Measurements from ENCODE around the gene PDZRN3. TPM values are rescaled to one million over a fixed set of nuclear protein-coding genes. Genes with fewer than 3 reads are reported as not detected.

The PDZRN3 gene
- total and polyA plus RNA-seq, 2 donors (not counting 3 experiments of a cell fraction or from before 2014, with no cell fraction given) = not detected

DNA sequence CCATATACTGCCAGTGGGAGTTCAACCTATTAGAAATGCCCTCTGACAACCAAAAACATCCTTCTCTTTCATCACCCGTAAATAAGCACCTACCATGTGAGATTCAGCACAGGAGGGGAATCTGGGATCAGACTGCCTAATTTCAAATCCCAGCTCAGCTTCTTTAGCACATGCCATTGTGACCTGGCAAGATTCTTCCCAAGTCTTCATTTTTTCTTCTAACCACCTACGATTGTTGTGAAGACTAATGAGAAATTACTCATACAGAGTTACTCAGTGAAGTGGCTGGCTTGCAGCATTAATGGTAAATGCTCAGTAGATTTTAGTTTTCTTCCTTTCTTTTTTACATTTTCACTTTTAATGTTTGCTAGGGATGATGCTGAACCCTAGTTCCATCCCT is 176.7 kb downstream of the PDZRN3 start:
- no peak overlapping the region for H3K9ac ChIP-seq (replicated peaks; ENCODE audit: extremely low read depth, insufficient read depth, low read length)
- H3K4me1 ChIP-seq (ENCODE audit: control insufficient read depth, extremely low read depth, insufficient read depth, low read length) = no peaks in the 10 kb centered on the region
- H3K4me3 ChIP-seq (replicated peaks in 1 of 3; ENCODE audit: insufficient read depth in 1 of 3, low read depth in 1 of 3, low read length in 3 of 3) = no peak overlapping the region
- ChIA-PET CTCF (no interaction called here), POLR2A (no interaction called here)
- no peak overlapping the region for H2AFZ ChIP-seq (ENCODE audit: low read depth, low read length)
- no peaks in the 10 kb centered on the region for H3K36me3 ChIP-seq (ENCODE audit: control insufficient read depth in 2 of 2, extremely low read depth in 1 of 2, insufficient read depth in 2 of 2, low read length in 2 of 2)
- no peaks in the 10 kb centered on the region for H4K20me1 ChIP-seq (replicated peaks; ENCODE audit: control insufficient read depth, extremely low read depth, insufficient read depth, low read length)
- H3K27ac ChIP-seq (ENCODE audit: insufficient read depth, low read depth, low read length) = no peak overlapping the region
- H3K27me3 ChIP-seq (ENCODE audit: control insufficient read depth in 2 of 2, insufficient read depth in 2 of 2, low read length in 2 of 2) = no peaks in the 10 kb centered on the region
- H3K79me2 ChIP-seq (ENCODE audit: control insufficient read depth, insufficient read depth, low read length) = no peaks in the 10 kb centered on the region
- H3K9me3 ChIP-seq (replicated peaks; ENCODE audit: control insufficient read depth, insufficient read depth, low read length) = no peaks in the 10 kb centered on the region
- no peak for DNase-seq (ENCODE audit: low read depth, low spot score)
- no peak for FAIRE-seq
- intact Hi-C loops (cut with micrococcal nuclease) (no loop called here), dilution Hi-C loops (cut with MboI; ENCODE audit: extremely low pct_ligation_motif_present, low sequenced_read_pairs) (no loop called here)
- TF ChIP-seq JUN (IDR thresholded peaks at IDR 0.05; ENCODE audit: borderline replicate concordance, insufficient read depth, insufficient read length, low read depth) (no peak), POLR2AphosphoS5 (IDR thresholded peaks at IDR 0.05; ENCODE audit: insufficient read depth, low read depth, low read length) (no peak), EZH2 (IDR thresholded peaks at IDR 0.05; ENCODE audit: borderline replicate concordance, low read depth, low read length, severe bottlenecking) (no peak), MYC (IDR thresholded peaks at IDR 0.05; ENCODE audit: low read depth, low read length) (no peak), POLR2A (IDR thresholded peaks at IDR 0.05; ENCODE audit: low read depth, low read length) (no peak), GATA2 (IDR thresholded peaks at IDR 0.05; ENCODE audit: insufficient read depth, insufficient read length, low read depth, low read length) (no peak), FOS (IDR thresholded peaks at IDR 0.05; ENCODE audit: borderline replicate concordance, insufficient read depth, low read length) (no peak)
- TF ChIP-seq, protein P1, sequence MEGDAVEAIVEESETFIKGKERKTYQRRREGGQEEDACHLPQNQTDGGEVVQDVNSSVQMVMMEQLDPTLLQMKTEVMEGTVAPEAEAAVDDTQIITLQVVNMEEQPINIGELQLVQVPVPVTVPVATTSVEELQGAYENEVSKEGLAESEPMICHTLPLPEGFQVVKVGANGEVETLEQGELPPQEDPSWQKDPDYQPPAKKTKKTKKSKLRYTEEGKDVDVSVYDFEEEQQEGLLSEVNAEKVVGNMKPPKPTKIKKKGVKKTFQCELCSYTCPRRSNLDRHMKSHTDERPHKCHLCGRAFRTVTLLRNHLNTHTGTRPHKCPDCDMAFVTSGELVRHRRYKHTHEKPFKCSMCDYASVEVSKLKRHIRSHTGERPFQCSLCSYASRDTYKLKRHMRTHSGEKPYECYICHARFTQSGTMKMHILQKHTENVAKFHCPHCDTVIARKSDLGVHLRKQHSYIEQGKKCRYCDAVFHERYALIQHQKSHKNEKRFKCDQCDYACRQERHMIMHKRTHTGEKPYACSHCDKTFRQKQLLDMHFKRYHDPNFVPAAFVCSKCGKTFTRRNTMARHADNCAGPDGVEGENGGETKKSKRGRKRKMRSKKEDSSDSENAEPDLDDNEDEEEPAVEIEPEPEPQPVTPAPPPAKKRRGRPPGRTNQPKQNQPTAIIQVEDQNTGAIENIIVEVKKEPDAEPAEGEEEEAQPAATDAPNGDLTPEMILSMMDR (IDR thresholded peaks at IDR 0.05; ENCODE audit: extremely low read depth in 1 of 2, insufficient read depth in 1 of 2, low read depth in 1 of 2, low read length in 2 of 2) = no peak
- TF ChIP-seq, protein P2, sequence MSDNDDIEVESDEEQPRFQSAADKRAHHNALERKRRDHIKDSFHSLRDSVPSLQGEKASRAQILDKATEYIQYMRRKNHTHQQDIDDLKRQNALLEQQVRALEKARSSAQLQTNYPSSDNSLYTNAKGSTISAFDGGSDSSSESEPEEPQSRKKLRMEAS (IDR thresholded peaks at IDR 0.05; ENCODE audit: insufficient read depth, insufficient read length) = no peak
- H3K9me1 ChIP-seq (replicated peaks; ENCODE audit: control insufficient read depth, extremely low read depth, insufficient read depth, low read length) = no peaks in the 10 kb centered on the region
- no TSS peak for BruUV-seq (replicated peaks)
- no peak overlapping the region for H3K4me2 ChIP-seq (ENCODE audit: insufficient read depth, low read length)
